HG03025 (cell line): ENCODE data around the gene KIAA1191.
A peak's percentile ranks its signal among the peaks of the same experiment; 100 is the strongest.

ENCODE experiments used
- ATAC-seq: cut with Tn5 transposase; IDR thresholded peaks from one replicate; pipeline ENCODE4 v1.9.1; 2021; ENCODE audit warnings: mild to moderate bottlenecking, moderate library complexity; ENCODE audit not compliant: unreplicated experiment, low FRiP score

KIAA1191 gene

DNA sequence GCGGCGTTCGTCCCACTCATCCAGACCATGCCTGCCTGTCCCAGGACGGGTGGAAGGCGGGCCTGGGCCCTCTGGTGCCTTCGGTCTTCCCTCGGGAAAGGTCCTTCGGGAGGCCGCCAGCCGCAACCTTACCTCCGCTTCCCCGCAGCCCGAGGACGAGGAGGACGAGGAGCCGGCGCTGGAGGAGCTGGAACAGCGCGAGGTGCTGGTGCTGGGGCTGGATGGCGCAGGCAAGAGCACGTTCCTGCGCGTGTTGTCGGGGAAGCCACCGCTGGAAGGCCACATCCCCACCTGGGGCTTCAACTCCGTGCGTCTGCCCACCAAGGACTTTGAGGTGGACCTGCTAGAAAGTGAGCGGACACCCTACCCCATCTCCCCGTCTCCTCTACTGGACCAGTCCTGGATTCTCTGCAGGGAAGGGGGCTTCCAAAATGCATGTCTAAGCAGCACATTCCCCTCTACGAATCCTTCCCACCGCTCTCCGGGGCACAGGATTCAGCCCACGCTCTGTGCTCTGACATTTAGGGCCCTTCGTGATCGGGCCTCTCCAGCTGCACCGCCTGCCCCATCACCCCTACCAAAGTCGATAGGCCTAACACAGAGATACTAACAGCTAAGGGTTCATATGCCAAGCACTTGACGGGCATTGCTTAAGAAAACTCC lies 4.8 kb upstream of the KIAA1191 start:
- no peak for ATAC-seq

DNA sequence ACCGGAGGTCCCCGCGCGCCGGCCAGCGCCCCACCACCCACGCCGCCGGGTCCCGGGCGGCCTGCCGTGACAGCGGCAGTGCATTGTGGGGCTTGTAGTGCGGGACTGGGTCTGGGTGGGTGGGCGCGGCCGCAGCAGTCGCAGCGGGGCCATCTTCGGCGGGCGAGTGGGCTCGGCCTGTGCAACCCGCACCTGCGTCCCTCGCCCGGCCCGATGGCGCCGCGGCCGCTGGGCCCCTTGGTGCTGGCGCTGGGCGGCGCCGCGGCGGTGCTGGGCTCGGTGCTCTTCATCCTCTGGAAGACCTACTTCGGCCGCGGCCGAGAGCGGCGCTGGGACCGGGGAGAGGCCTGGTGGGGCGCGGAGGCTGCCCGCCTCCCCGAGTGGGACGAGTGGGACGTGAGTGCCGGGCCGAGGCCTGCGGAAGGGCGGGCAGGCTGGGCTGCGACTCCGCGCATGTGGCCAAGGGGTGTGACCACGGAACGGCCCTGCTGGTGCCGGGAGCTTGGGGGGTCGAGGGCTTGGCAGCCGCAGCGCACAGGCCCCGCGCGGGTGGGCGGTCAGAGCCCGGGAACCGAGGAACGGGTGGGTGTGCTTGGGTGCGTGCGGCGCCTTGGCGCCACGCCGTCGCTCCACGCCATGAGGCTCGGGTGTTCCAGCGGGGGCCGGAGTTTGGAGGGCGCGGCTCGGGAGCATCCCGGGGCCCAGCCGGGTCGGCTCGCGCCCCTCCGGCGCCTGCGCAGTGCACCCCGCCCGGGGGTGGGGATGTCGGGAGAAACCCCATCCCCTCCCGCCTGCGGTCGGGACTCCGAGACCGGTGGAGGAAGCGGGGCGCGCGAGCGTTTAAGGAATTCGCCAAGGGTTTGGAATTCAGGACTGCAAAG lies 4.0 kb upstream of the KIAA1191 start, which contains the start of gene ARL10:
Gene ARL10 (plus strand): TSS at position 137 of the 881 bp plus-strand sequence. CDS start 77 bp downstream, at position 214.
- ATAC-seq: peak; percentile 38

- ATAC-seq: no peak
These were observed 3.3 kb upstream of the KIAA1191 start for GRCh38 chr5:176364765-176365350.

DNA sequence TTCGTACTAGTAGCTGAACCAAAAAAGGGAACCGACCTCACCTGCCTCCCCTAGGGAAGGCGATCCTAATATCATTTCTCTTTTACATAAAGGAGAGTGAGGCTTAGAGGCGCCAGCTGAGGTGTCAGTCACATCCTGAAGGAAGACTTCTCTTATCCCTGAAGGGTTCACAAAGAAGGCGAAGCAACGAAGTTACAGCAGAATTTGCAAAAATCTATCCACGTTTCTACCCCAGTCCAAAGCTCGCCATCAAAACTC lies 598 bp upstream of the KIAA1191 start:
- ATAC-seq: peak; percentile 5

GRCh38 chr5:176360894-176361436 lies 599 bp downstream of the KIAA1191 start:
- no peak for ATAC-seq

- no peak for ATAC-seq
These were observed 1.9 kb downstream of the KIAA1191 start for GRCh38 chr5:176359658-176360057.

GRCh38 chr5:176356179-176356566 lies 5.4 kb downstream of the KIAA1191 start:
- ATAC-seq: no peak

DNA sequence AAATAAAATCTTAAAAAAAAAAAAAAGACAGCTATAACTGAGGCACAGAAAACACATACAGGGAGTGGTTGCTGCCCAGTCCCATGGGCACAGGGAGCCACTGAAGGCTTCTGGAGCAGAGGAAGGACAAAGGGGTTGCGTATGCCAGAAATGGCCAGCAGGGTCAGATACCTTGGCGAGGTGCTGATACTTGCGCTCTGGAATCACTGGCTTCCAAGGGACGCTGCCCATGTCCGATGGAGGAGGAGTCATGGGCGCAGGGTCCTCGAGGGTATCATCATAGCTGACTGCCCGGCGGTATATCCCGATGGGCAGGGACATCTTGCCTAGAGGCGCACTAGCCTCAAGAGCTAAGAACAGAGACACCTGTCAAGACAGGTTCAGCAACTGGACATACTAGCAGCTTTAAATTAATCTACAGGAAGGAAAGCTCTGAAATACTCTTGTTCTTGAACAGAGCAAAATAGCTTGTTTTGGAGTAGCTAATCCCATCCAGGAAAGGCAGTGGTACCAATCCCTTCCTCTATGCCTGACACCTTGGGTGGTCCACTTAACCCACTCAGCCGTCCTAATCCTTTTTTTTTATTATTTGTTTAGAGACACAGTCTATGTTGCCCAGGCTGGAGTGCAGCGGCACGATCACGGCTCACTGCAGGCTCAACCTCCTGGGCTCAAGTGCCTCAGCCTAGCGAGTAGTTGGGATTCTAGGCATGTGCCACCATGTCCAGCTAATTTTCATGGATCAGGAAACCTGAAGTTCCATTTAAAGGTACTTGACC lies 6.0 kb downstream of the KIAA1191 start:
- no peak for ATAC-seq

GRCh38 chr5:176353533-176353932 lies 8.0 kb downstream of the KIAA1191 start:
- ATAC-seq: no peak

GRCh38 chr5:176352116-176352878 lies 9.3 kb downstream of the KIAA1191 start:
- no peak for ATAC-seq

- no peak for ATAC-seq
These were observed 11.1 kb downstream of the KIAA1191 start for GRCh38 chr5:176350416-176350815.

DNA sequence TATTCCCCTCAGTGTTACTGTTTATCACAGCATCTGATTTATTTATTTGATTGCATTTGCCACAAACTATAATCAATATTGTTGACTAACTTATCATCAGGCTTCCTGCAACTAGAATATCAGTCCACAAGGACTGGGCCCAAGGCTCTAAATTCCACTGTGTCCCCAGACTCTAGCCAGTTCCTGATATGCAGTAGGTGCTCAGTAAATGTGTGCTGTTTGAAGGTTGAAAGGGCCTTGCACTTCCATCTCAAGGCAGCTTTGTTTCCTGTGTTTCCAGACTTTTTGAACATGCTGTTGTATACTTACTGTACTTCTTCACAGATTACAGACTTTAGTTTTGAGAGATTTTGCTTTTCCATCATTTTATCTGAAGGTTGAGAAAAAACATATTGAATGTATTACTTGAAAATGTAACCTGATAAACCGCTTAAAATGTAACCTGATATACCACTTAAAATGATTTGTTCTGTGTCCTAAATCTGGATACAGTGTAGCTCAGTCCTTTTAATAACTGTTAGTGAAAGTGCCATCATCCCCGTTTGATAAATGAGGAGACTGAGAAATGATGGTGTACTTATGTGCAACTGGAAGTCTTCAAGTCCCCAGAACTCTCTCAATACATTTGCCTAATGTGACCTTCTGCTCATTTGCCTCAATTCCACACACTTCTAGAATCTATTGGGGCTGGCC lies 18.7 kb downstream of the KIAA1191 start:
- ATAC-seq: no peak

- ATAC-seq: no peak
These were observed 19.4 kb downstream of the KIAA1191 start for GRCh38 chr5:176342158-176342483.

DNA sequence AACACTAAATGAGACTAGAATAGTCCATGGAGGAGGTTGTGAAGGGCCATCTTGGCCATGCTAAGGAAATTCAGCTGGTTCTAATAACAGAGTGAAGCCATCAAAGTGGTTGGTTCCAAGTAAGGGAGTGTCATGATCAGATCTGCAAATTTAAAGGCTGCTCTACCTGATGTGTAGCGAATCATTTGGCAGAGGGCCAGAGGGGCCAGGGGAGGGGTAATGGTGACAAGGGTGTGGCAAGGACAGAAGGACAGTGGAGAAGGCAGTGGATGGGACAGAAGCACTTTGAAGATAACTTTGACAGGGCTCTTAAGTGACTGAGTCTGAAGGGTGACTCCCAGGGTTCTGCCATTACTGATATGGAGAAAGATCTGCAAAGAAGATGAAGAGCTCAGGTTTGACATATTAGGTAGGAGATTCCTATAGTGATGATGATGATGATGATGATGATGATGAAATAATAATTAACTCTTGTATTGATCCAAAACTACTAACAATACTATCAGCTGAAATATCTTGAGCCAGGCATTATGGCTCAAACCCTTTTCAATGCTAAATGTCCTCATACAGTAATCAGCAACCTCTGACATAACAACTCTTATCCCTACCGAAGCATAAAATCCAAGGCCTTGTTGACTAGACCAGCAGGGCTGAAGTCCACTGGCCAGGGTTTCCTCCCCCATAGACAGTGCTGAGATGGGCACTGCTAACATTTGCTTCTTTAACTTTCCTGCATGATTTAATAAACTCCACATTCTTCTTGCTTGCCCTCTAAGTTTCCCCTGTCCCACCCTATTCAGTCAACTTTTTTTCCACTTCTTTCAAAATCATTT lies 20.0 kb downstream of the KIAA1191 start:
- no peak for ATAC-seq

GRCh38 chr5:176339304-176339703 lies 22.3 kb downstream of the KIAA1191 start:
- ATAC-seq: no peak

- ATAC-seq: no peak
These were observed 23.7 kb downstream of the KIAA1191 start for GRCh38 chr5:176337913-176338312.

GRCh38 chr5:176334031-176334770 lies 27.4 kb downstream of the KIAA1191 start:
- no peak for ATAC-seq

DNA sequence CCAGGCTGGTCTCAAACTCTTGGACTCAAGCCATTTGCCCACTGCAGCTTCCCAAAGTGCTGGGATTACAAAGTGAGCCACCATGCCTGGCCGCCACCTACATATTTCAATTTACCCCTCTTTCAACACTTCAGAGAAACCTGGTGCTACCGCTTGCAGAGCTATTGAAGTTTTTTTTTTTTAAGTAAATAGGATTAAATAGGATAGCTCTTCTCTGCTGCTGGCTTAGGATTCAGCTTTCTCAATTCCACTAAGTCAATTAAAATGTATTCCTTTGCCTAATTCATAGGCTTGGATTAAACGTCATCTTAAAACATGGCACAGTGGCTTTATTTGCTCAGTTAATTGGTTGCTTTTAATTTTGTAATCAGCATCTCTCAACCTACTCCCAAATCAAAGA lies 41.0 kb downstream of the KIAA1191 start:
- ATAC-seq: no peak
